Myocyte (in vitro differentiated cells): ENCODE data around the gene LIG3. TPM values are rescaled to one million over a fixed set of nuclear protein-coding genes. Genes with fewer than 3 reads are reported as not detected.
"Not testable (repeated sequence)": the region's sequence is repeated elsewhere in the genome, so short reads cannot be mapped to it uniquely, and the experiment has no call there.

Source experiments
- DNase-seq: peaks from one replicate; pipeline ENCODE4 v3.0.0-alpha.2; 2012; ENCODE audit warnings: low read depth
- total RNA-seq: library from RNA; depleted of rRNA; stranded (reverse); fragments of >200 nt; gene quantifications from 2 replicates; pipeline ENCODE4 v1.2.3, GENCODE V29; 2014

LIG3 gene
- total RNA-seq, 1 donor from 2014 or later = 24.5 TPM

DNA sequence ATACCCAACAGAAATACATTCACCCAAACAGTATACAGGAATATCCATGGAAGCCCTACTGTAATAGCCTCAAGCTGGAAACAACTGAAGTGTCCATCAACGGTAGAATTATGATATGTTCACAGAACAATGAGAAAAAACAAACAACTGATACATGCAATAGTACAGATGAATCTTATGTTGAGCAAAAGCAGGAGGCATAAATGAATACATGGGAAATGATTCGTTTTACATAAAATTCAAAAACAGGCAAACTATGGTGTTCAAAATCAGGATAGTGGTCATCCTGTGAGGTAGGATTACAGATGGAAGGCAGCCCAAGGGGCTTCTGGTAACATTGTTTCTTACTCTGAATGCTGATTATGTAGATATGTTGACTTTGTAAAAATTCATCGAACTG, 58.1 kb downstream of the LIG3 start:
- no peak for DNase-seq

DNA sequence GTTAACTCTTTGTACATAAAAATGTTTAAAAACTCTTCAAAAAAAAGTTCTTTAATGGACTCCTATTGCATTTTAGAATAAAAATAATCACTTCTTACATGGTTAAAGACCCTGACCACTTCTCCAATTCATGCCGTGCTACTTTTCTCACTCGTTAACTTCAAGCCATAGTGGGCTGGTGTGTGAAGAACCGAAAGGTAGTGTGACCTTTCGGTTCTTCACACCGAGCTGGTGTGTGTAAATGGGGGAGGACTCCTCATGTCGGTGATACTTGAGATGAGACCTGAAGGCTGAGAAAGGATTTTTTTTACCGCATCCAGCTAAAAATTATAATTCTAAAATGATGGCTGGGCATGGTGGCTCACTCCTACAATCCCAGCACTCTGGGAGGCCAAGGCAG, 61.1 kb downstream of the LIG3 start:
- no peak for DNase-seq

GRCh38 chr17:35044181-35044580, 63.9 kb downstream of the LIG3 start:
- no peak for DNase-seq

DNA sequence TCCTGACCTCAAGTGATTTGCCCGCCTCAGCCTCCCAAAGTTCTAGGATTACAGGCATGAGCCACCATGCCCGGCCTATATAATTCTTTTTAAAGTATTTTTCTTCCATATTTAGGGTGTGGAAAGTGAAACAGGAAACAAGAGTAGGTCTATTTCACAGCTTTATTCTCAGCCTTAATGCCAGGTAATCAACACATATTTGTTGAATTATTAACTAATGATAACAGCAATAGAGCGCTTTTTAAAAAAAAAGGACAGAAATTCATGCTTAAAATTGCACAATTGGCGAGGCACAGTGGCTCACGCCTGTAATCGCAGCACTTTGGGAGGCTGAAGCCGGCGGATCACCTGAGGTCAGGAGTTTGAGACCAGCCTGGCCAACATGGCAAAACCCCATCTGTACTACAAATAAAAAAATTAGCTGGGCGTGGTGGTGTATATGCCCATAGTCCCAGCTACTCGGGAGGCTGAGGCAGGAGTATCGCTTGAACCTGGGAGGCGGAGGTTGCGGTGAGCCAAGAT, 65.2 kb downstream of the LIG3 start:
- DNase-seq = not testable (repeated sequence)

- DNase-seq = no peak
Observed at GRCh38 chr17:35046245-35046644, 65.9 kb downstream of the LIG3 start.

- peak; percentile 43 for DNase-seq
Observed at GRCh38 chr17:35046740-35047283, 66.5 kb downstream of the LIG3 start.

DNA sequence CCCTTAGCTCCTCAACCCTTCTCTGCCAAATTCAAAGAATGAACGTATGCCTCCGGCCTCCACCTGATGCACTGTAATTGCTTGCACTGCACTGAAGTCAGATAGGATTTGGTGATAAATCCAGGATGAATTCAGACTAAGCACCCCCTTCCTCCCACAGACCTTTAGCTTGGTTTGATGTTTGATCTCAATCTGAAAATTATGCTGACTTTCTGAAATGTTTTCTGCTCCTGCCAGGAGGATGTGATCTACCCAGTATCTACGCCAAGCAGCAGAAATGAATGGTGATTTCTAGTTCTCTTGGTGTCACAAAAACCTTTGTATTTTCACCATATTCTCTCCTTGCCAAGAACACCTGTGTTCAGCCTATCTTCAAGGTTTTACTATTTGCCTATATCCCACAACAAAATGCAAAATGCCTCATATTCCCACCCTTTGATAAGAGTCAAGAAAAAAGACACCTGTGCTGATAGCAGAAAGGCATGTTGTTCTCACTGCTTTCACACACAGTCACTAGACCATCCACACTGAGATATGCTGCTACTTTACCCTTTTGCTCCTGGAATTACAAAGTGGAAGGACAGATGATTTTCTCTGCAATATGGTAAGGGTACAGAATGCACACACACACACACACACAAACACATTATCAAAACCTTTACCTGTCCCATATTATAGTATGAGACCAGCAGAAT, 68.5 kb downstream of the LIG3 start:
- DNase-seq = no peak

- no peak for DNase-seq
Observed at GRCh38 chr17:35050170-35050569, 69.9 kb downstream of the LIG3 start.

- DNase-seq = no peak
Observed at GRCh38 chr17:35051183-35051578, 70.9 kb downstream of the LIG3 start.

- peak; percentile 27 for DNase-seq
Observed at GRCh38 chr17:35051579-35052240, 71.4 kb downstream of the LIG3 start.

- no peak for DNase-seq
Observed at GRCh38 chr17:35052241-35052610, 71.9 kb downstream of the LIG3 start.

DNA sequence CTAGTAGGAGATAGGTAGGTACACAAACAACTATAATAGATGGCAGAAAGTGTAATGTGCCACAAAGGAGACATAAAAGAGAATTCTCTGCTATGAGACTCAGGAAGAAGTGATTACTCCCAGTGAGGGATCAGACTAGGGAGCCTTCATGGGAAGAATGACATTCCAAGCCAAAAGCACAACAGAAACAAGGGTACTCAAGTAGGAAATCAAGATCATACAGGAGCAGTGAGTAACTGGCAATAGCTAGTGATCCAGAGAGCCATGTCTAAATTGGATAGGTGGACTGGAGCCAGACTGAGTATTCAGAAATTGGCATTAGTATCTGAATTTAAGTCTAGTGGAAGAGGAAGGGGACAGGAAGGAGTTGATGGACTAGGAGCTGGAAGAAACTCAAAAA, 72.5 kb downstream of the LIG3 start:
- DNase-seq = no peak

- DNase-seq = no peak
Observed at GRCh38 chr17:35053204-35053603, 72.9 kb downstream of the LIG3 start.

DNA sequence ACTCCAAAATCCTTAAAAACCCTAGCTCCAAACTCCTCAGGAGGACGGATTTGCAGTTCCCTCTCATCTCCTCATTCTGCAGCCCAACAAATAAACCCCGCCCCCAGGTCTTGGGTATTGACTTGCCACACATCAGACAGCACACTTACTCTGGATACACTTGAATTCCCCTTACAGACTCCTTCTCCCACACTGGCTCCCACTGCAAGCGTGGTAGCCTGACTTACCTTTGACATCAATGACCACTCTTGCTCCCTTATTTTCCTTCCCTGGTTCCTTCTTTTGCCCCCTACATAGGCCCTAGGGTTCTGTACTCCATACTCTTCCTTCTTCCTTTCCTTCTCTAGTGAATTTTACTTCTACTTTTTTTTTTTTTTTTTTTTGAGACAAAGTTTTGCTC, 75.7 kb downstream of the LIG3 start:
- peak; percentile 5 for DNase-seq

DNA sequence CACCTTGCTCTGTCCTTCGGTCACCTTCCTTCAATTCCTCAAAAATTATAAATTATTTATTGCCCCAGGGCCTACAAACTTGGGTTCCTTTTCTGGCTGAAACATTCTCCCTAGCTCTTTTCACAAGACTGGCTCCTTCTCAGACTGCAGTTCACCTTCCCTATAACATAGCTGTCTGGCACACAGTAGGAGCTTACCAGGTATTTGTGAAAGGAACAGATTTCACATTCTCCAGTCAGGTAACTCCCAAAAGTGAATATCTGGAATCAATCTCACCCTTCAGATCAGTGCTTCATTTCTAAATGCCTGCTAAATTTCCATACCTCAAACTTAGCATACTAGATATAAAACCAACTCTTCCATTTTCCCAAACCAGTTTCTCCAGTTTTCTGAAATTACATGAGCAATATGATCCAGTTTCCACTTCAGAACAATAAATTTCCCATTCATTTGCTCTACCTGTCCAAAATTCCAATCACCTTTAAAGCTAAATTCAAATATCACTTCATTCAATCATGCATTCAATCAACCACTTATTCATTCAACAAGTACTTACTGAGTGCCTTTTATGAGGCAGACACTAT, 77.1 kb downstream of the LIG3 start:
- DNase-seq = no peak

Other genes starting within 250 kb of the LIG3 start
- gene CCT6B, start 19.1 kb upstream of the LIG3 start, total RNA-seq = 5.2 TPM in 2 replicates
- 9.5 and 10.8 TPM in 2 replicates for gene ZNF830, start 19.0 kb upstream of the LIG3 start, total RNA-seq
- gene RFFL, start 83.2 kb downstream of the LIG3 start, total RNA-seq = 9.9 and 12.9 TPM in 2 replicates
- gene RAD51D, start 139.3 kb downstream of the LIG3 start, total RNA-seq = 4.6 and 6.6 TPM in 2 replicates
- not detected in 2 replicates for gene FNDC8, start 141.1 kb downstream of the LIG3 start, total RNA-seq
- 15.0 and 15.7 TPM in 2 replicates for gene NLE1, start 161.8 kb downstream of the LIG3 start, total RNA-seq
- gene UNC45B, start 167.3 kb downstream of the LIG3 start, total RNA-seq = 266 and 287 TPM in 2 replicates
- not detected in 2 replicates for gene SLC35G3, start 213.9 kb downstream of the LIG3 start, total RNA-seq